Fibroblast of skin of right biceps (primary cell): ENCODE results near the gene ZSWIM3.
A peak's percentile ranks its signal among the peaks of the same experiment; 100 is the strongest.
"Not testable (repeated sequence)": the region's sequence is repeated elsewhere in the genome, so short reads cannot be mapped to it uniquely, and the experiment has no call there.

Experiments used
- DNase-seq: peaks from one replicate; pipeline ENCODE4 v3.0.0-alpha.2; 2013

The ZSWIM3 gene

DNA sequence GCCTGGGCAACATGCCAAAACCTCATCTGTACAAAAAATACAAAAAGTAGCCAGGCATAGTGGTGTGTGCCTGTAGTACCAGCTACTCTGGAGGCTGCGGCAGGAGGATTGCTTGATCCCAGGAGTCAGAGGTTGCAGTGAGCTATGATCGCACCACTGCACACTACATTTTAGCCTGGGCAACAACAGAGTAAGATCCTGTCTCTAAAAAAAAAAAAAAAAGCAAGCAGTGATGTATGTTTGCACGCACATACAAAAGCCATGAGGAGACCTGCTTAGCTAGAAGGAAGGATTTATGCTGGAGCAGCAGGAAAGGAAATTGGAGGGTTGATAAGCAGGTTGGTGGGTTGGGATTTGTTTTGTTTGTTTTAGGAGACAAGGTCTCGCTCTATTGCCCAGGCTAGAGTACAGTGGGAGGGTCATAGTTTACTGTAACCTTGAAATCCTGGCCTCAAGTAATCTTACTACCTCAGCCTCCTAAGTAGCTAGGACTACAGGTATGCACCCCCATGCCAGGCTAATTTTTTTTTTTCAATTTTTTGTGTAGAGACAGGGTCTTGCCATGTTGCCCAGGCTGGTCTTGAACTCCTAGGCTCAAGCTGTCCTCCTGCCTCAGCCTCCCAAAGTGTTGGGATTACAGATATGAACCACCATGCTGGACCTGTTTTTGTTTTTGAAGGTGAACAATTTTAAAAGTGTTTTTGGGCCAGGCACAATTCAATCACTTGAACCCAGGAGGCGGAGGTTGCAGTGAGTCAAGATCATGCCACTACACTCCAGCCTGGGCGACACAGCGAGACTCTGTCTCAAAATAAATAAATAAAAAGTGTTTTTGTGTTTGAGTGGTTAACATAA lies 4.0 kb downstream of the ZSWIM3 start:
- DNase-seq, result no peak

DNA sequence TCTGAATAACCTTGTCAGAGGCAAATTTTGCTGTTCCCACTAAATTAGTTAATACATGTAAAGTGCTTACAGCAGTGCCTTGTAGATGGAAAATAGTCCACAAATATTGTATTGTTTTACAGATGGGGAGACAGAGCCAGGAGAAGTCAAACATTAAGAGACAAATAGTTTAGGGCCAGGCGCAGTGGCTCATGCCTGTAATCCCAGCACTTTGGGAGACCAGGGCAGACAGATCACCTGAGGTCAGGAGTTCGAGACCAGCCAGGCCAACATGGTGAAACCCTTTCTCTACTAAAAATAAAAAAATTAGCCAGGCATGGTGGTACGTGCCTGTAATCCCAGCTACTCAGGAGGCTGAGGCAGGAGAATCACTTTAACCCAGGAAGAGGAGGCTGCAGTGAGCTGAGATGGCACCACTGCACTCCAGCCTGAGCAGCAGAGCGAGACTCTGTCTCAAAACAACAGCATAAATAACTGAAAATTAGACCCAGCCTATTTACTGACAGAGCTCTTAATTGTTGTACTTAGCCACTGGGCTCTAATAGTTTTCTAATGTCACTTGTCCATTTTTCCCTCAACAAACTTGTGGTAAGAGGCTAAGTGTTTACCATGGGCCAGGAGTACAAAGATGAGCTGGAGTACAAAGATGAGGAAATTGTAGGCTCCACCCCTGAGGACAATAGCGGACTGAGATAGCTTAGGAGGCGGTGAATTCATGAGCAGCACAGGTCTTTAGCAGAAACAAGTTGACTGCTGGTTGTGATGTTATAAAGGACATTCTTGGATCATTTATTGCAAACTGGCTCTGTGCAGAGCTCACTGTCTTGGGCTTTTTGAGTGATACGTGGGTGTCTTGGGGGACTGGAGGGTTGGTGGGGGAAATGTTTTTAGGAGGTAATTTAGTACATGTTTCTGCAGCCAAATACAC lies 6.4 kb downstream of the ZSWIM3 start:
- no peak for DNase-seq

DNA sequence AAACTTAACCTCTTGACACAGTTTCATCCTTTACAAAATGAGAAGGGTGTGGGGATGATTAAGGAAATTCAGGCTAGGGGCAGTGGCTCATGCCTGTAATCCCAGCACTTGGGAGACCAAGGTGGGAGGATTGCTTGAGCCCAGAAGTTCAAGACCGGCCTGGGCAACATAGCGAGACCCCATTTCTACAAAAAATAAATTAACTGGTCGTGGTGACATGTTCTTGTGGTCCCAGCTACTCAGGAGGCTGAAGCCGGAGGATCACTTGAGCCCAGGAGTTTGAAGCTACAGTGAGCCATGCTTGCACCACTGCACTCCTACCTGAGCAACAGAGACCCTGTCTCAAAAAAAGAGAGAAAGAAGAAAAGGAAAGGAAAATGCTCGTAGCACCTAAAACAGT lies 9.0 kb downstream of the ZSWIM3 start:
- no peak for DNase-seq

DNA sequence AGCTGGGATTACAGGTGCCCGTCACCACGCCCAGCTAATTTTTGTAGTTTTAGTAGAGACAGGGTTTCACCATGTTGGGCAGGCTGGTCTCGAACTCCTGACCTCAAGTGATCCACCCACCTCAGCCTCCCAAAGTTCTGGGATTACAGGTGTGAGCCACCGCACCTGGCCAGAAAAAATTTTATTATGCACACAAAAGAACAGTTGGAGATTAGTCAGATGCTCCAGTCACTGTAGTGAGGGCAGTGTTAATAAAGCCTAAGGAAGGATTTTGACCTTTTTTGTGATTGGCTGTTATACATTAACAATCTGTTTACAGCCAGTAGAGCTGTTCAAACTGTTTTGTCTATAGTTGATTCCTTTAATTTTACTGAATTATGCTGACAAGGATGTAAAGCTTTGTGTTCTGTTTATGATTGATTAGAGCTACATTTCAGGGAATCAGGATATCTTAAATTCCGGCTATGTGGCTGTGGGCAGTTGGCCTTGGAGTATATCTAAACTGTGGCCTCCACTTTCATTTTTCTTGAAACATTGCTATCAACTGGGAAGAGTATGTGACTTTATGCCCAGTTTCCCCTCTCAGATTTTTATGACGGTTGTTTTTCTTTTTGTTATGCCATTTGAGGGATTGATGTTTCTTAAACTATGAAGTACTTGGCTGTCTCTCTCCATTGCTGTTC lies 9.9 kb downstream of the ZSWIM3 start:
- no peak for DNase-seq

DNA sequence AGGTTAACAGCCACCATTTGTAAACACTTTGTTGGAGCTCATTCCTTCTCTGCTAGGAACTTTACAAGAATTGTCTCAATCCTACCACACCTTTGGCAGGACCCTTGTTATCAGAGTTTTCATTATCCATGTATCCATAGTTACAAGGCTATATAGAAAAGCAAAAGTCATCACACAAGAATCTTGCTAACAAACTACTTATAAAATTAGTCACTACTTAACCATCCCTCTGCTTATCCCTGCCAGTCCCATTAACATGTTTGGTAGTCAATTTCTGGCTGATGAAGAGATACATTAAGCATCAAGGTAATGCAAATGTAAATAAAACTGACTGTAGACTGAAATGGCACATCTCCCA lies 10.4 kb downstream of the ZSWIM3 start:
- DNase-seq, result peak; percentile 81

DNA sequence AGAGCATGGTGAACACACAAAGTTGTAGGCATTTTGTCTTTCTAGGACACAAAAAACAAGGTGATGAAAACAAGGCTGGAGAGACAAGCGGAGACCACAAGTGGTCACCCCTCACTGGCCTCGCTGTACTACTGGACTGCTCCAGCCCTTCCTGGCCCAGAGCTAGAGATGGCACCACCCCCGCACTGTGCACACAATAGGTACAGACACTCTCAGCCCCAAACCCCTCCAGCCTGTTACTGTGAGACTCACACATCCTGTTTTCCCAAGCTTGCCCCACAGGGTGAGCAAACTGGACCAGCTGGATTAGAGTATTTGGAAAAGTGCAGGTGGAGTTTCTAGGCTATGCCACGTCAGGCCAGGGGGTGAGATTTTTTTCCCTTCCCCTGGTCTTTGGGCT lies 15.2 kb downstream of the ZSWIM3 start:
- DNase-seq, result no peak

DNA sequence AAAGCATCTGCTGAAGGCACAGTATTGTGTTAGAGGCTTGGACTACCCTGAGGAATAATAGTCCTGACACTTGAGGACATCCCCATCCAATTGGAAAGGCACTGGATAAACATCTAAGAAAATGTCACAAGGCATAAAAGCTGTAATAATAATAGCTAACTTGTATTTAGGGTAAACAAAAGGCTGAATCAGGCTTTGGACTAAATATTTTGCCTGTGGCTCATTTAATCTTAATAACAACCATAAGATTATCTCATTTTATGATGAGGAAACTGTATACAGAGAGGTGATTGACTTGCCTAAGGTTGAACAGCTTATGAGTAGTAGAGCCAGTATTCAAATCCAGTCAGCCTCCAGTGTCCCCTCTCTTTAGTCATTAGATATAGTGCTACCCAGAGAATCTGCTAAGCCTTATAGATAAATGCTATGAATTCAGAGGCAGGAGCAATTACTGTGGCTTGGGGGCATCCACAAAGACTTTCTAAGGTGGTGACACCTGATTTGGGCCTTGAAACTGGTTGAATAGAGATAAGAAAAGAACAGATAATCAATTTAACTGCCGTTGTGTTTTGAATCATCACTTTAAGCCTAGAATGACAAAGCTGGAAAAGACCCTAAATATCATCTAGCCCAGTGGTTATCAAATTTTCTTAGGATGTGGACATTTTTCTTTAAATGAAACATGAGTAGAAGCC lies 16.1 kb downstream of the ZSWIM3 start:
- no peak for DNase-seq

DNA sequence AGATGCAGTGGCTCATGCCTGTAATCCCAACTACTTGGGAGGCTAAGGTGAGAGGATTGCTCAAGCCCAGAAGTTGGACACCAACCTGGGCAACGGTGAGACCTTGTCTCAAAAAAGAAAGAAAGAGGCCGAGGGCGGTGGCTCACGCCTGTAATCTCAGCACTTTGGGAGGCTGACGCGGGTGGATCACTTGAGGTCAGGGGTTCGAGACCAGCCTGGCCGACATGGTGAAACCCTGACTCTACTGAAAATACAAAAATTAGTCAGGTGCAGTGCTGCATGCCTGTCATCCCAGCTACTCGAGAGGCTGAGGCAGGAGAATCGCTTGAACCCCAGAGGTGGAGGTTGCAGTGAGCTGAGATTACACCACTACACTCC lies 16.7 kb downstream of the ZSWIM3 start:
- not testable (repeated sequence) for DNase-seq

DNA sequence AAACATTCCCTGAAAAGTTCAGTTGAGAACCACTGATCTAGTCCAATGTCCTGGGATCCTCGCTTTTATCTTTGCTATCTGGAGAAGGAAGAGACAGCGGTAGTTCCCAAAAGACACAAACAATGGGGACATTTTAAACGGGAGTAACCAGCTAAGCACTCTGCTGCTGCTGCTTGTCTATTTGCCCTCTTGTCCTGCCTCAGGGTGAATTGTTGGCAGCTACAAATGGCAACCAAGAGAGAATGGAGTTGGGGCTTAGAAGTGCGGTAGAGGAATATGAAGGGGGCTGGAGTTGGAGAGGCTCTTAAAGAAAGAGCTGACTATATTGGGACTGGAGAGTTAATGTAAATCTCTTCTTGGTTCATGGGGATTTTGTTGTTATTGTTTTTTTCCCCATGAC lies 17.2 kb downstream of the ZSWIM3 start:
- no peak for DNase-seq

DNA sequence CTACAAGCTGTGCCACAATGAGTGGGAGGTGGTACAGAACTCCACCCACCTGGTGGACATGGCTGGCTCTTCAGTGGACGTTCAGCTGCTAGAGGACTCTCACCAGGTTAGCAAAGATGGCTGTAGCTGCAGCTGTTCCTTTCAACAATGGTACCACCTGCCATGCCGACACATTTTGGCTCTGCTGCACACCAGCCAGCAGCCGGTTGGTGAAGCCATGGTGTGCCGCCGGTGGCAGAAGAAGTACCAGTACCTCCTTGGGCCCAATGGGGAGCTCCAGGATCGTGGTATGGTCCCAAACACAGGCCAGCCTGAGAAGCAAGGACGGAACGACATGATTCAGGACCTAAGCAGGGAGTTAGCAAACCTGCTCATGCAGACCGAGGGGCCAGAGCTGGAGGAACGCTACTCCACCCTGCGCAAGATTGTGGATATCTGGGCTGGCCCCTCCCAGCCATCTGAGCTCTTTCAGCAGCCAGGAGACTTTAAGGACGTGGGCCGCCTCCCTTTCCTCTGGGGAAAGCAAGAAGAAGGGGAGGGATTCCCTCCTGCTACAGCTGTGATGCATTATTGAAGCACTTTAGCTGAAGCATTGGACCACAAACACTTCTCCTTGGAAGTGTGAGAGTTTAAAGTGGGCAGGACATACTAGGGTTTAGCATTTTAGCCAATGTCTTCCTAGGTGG lies 20.8 kb downstream of the ZSWIM3 start:
- DNase-seq, result no peak

DNA sequence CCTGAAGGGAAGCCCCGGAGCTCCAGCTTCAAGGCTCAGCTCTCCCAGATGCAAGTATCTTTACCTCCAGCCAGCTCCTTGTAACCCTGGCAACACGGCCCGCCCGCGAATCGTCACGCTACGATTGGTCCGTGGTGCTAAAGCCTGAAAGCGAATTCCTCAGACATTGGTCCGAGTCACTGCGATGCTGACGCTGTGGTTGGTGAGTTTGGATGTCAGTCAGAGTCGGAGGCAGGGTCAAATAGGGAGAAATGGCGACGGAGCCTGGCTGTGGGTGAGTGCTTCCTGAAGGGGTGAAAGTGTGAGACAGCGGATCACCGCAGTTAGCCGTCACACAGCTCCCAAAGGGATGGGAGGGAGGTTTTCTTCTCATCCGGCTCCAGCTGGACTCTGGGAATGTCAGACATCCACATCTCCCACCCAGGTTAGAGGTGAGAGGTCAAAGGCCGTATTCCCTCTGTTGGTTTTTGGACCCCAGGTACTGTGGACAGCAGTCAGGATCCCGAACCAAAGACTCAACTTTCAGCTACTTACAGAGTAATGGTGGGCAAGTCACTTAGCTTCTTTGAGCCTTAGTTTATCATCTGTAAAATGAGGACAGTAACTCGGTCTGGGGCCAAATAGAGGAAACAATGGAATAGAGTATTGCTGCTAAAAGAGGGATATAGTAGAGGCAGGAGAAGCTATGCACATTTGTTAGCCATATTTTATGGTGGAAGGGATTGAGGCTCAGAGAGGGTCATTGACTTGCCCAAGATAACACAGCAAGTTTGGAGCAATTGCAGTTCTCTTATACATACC lies 23.8 kb downstream of the ZSWIM3 start, which contains the start of gene ZSWIM1:
TSS of gene ZSWIM1 (plus strand) at position 240 of the 801 bp plus-strand sequence. CDS start 1,366 bp downstream, outside the sequence.
- peak; percentile 99 for DNase-seq

DNA sequence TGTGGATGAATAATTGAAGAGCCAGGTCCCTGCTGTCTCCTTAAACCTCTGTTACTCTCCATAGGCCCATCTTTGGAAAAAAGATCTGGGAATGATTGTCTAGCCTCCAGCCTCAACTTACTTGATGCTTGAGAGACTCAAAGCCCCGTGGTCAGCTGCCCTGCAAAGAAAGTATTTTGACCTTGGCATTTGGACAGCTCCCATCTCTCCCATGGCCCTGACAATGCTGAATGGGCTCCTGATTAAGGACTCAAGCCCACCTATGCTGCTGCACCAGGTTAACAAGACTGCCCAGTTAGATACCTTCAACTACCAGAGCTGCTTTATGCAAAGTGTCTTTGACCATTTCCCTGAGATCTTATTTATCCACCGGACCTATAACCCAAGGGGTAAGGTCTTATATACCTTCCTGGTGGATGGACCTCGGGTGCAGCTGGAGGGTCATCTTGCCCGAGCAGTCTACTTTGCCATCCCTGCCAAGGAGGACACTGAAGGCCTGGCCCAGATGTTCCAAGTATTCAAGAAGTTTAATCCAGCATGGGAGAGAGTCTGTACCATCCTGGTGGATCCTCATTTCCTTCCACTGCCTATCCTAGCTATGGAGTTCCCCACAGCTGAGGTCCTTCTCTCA lies 25.2 kb downstream of the ZSWIM3 start:
- no peak for DNase-seq

DNA sequence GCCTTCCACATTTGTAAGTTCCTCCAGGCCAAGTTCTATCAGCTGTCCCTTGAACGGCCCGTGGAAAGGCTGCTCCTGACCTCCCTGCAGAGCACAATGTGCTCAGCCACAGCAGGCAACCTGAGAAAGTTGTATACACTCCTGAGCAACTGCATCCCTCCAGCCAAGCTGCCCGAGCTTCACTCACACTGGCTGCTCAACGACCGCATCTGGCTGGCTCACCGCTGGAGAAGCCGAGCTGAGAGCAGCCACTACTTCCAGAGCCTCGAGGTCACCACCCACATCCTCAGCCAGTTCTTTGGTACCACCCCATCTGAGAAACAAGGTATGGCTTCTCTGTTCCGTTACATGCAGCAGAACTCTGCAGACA lies 25.7 kb downstream of the ZSWIM3 start:
- no peak for DNase-seq

DNA sequence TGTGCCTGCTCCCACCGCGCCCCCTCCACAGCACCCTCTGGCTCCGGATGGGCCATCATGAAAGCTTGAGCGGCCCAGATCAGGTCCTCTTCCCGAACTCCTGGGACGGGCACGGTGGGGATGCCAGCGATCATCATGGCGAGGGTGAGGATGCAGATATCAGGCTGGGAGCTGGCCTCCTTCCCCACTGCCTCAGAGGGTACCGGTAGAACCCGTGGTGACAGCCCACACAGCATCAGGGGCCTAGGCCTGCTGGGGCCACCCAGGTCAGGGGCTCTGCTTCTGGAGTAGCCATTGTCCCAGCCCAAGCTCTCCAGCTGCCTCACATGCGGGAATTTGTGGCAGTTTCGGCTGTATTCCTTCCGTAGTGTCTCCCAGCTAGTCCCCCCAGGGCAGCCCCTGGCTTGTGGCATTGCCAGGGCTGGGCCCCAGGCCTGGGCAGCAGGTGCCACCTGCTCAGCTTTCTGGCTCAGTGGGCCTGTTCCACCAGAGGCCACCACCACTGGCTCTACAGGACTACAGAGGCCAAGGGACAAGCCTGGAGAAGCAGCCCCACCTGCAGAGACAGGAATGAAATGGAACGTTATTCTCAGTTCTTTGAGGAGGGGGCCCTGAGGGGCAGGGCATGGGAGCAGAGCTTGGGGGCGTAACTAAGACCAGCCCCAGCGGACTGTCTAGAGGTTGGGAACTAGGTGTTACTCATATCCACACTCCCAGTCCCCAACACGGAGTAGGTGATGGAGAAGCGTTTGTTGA lies 29.4 kb downstream of the ZSWIM3 start:
- no peak for DNase-seq

DNA sequence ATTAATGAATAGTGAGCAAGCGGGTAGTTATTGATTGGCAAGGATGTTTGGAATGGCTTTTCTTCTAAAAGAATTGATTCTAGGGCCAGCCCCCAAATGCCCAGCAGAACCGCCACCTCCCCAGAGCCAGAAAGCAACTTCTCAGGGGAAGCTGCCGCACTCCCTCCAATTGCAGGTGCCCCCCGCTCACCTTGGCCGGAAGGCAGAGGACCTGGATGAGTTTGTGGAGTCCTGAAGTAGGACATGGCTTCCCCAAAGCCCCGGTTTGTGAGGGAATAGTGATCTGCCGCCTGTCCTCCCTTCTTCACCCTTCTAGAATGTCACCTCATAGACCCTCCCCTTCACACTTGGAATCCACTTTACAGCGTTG lies 29.9 kb downstream of the ZSWIM3 start, which contains the start of gene SPATA25:
TSS of gene SPATA25 (minus strand) at position 277 of the 370 bp plus-strand sequence. CDS start at position 245, 32 bp downstream.
- no peak for DNase-seq

DNA sequence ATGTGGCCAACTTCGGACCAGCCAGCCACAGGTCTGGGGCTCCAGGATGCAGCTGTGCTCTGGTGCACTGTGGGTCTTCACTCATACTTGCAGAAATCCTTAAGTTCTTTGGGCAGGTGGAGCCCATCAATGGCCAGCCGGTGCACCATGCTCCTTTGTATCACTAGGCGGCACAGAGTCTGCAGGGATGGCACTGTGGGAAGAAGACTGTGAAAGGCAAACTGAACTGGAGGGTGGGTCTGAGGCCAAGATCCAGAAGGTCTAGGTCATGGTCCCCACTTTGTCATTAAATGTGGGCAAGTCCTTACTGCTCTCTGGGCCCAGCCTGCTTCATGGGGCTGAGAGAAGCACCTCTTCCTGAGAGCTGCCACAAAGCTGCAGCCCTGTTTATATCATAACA lies 31.3 kb downstream of the ZSWIM3 start:
- DNase-seq, result no peak

DNA sequence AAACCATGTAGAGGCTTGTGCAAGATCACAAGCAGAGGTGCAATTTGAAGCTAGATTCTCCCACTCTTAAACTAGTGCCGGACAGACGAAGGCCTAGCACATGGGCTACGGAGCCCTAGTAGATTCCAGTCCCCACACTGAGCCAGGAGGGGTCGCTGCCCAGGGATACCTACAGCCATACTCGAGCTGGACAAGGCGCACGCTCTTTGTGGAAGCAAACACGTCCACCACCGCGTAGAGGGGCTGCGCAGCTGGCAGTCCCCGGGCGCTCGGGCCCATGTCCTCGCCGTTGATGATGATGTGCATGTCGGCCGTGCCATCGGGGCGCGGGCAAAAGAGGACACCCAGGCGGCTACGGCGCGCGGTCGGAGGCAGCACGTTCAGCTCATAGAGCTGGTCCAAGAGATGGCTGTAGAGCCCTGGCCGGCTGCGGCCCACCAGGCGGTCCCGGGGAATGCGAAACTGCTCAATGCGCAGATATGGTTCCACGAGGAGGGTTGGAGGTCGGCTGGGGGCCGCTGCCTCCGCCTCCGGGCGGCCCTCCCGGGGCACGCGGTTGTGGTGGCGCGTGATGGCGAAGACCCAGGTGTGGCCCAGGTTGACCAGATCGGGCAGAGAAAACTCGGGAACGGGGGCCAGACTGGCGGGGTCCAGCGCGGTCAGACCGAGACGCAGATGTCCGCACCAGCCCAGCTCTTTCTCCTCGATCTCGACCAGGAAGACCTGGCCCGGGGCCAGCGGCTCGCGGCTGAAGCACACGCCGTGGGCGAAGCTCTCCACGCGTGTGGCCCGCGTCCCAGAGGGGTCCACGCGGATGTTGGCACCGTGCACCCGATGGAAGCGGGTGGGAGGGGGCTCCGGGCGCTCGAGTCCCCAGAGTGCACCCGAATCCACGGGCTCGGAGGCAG lies 32.9 kb downstream of the ZSWIM3 start:
- peak; percentile 81 for DNase-seq
